Thyroid gland (tissue), 4 donors: ENCODE results near the gene SLC6A9.

Source experiments
- POLR2A ChIP-seq, 2 donors: fragments of 450-650 bp; IDR thresholded peaks; one replicate each; pipeline ENCODE4 v1.6.1; 2017; ENCODE audit warnings: antibody characterized with exemption in 2 of 2, mild to moderate bottlenecking in 2 of 2, moderate library complexity in 1 of 2
- TF ChIP-seq, protein P1 (sequence below), 6 experiments: fragments of 200-600 bp in 3 of 6; fragments of 450-650 bp in 3 of 6; sonication (generic) in 3 of 6; IDR thresholded peaks; one replicate each; pipeline ENCODE4 v1.5.1; 2016 to 2019; ENCODE audit warnings: antibody characterized with exemption in 6 of 6, mild to moderate bottlenecking in 2 of 6, inconsistent platforms in 1 of 6, moderate library complexity in 1 of 6

DNA sequence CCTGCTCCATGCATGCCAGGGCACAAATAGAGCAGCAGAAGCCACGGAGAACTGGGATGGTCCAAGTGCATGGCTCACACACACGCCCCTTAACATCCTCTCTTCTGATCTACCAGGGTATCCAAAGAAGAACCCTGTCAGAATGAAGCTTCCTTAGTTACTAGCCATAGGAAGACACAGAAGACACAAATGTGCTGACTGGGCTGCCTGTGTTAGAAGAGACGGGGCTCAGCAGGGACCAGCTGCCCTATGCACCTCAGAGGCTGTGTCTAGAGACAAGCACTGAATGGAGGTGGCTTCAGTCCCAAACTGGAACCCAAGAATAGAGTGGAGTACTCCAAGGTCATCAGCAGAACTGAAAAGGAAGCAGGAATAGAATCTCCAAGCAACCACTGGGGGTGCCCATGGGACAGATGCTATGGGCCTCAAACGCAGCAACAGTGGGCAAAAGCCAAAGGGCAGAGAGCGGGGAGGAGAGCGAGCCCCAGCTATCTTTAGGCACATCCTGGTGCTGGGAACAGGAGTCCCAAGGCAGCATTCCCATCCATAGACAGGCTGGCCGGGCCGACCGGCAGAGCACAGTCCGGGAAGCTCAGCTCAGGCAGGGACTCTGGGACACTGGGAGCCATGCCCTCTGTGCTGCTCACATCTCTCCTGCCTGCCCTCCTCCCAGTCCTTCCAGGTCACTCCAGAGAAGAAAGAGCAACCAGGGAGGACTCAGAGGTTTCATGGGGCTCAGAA, 9.5 kb downstream of the SLC6A9 start:
- TF ChIP-seq POLR2A (IDR thresholded peaks at IDR 0.05), result no peak
- TF ChIP-seq, protein P1, sequence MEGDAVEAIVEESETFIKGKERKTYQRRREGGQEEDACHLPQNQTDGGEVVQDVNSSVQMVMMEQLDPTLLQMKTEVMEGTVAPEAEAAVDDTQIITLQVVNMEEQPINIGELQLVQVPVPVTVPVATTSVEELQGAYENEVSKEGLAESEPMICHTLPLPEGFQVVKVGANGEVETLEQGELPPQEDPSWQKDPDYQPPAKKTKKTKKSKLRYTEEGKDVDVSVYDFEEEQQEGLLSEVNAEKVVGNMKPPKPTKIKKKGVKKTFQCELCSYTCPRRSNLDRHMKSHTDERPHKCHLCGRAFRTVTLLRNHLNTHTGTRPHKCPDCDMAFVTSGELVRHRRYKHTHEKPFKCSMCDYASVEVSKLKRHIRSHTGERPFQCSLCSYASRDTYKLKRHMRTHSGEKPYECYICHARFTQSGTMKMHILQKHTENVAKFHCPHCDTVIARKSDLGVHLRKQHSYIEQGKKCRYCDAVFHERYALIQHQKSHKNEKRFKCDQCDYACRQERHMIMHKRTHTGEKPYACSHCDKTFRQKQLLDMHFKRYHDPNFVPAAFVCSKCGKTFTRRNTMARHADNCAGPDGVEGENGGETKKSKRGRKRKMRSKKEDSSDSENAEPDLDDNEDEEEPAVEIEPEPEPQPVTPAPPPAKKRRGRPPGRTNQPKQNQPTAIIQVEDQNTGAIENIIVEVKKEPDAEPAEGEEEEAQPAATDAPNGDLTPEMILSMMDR (IDR thresholded peaks at IDR 0.05), result no peak
